MM.1S (cell line): ENCODE results near the gene ELK1.

Experiments used
- DNase-seq: peaks from one replicate; pipeline ENCODE4 v3.0.0-alpha.2; 2015
- H2AFZ ChIP-seq: fragments of 300-600 bp; sonication (generic); 2 replicates; pipeline ENCODE4 v1.6.0; 2016; ENCODE audit warnings: antibody characterized with exemption, low read length
- H3F3A ChIP-seq: fragments of 300-600 bp; sonication (generic); 2 replicates; pipeline ENCODE4 v1.6.1; 2016; ENCODE audit warnings: mild to moderate bottlenecking, antibody characterized with exemption, low read length, moderate library complexity, mixed read lengths; ENCODE audit not compliant: insufficient read depth
- H3K27ac ChIP-seq: fragments of 300-600 bp; sonication (generic); 2 replicates; pipeline ENCODE4 v1.5.1; 2016; ENCODE audit warnings: mild to moderate bottlenecking, low read length
- H3K27me3 ChIP-seq: fragments of 300-600 bp; sonication (generic); replicated peaks from 2 replicates; pipeline ENCODE4 v1.6.0; 2016; ENCODE audit warnings: low read length; ENCODE audit not compliant: insufficient read depth
- H3K36me3 ChIP-seq: fragments of 300-600 bp; sonication (generic); replicated peaks from 2 replicates; pipeline ENCODE4 v1.6.1; 2016; ENCODE audit warnings: mild to moderate bottlenecking, low read length, mixed read lengths; ENCODE audit not compliant: insufficient read depth
- H3K4me1 ChIP-seq: fragments of 300-600 bp; sonication (generic); 2 replicates; pipeline ENCODE4 v1.6.1; 2016; ENCODE audit warnings: low read length, mixed read lengths
- H3K4me2 ChIP-seq: fragments of 300-600 bp; sonication (generic); 2 replicates; pipeline ENCODE4 v1.6.0; 2016; ENCODE audit warnings: low read depth, low read length
- H3K4me3 ChIP-seq: fragments of 300-600 bp; sonication (generic); 2 replicates; pipeline ENCODE4 v1.5.1; 2016; ENCODE audit warnings: low read length, mixed read lengths
- H3K79me2 ChIP-seq: fragments of 300-600 bp; sonication (generic); 2 replicates; pipeline ENCODE4 v1.6.1; 2016; ENCODE audit warnings: mixed run types, low read length, mixed read lengths
- H3K9ac ChIP-seq: fragments of 300-600 bp; sonication (generic); 2 replicates; pipeline ENCODE4 v1.6.1; 2016; ENCODE audit warnings: low read length, mixed read lengths
- H3K9me2 ChIP-seq: fragments of 300-600 bp; sonication (generic); replicated peaks from 2 replicates; pipeline ENCODE4 v1.6.1; 2016; ENCODE audit warnings: mild to moderate bottlenecking, low read length, mixed read lengths; ENCODE audit not compliant: insufficient read depth
- H3K9me3 ChIP-seq: fragments of 300-600 bp; sonication (generic); replicated peaks from 2 replicates; pipeline ENCODE4 v1.6.1; 2016; ENCODE audit warnings: mild to moderate bottlenecking, low read length, mixed read lengths; ENCODE audit not compliant: insufficient read depth
- H4K20me1 ChIP-seq: fragments of 300-600 bp; sonication (generic); 2 replicates; pipeline ENCODE4 v1.6.1; 2016; ENCODE audit warnings: mild to moderate bottlenecking, low read length, moderate library complexity, mixed read lengths; ENCODE audit not compliant: insufficient read depth
- EZH2 ChIP-seq: fragments of 300-600 bp; sonication (generic); optimal IDR thresholded peaks from 2 replicates; pipeline ENCODE3; 2017; ENCODE audit warnings: low read depth, mild to moderate bottlenecking, antibody characterized with exemption, low read length, mixed read lengths
- EZH2phosphoT487 ChIP-seq: fragments of 300-600 bp; sonication (generic); IDR thresholded peaks from 2 replicates; pipeline ENCODE4 v1.6.1; 2018; ENCODE audit warnings: antibody characterized with exemption, low read length
- TF ChIP-seq, protein P1 (sequence below): fragments of 300-600 bp; sonication (generic); IDR thresholded peaks from 2 replicates; pipeline ENCODE4 v1.5.1; 2016; ENCODE audit warnings: antibody characterized with exemption, low read length, mixed read lengths

The ELK1 gene

DNA sequence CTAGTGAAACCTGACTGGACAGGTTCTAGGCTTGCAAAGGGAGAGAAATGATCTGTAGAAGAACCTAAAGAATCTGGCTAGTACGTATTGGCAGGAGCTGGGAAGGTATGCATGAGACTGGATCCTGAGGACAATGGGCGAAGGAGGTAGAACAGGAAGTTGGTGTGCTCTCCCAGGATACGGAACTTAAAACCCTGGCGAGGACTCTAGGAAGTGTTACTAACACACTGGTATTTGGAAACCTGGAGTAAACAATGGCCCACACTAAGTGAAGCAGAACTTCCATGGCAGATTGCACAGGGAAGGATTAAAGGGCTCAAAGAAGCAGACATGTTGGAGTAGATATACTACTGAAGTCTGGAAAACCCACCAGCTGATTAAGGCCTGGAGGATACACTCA lies 39.9 kb downstream of the ELK1 start:
- Histone ChIP-seq H3K4me3 (no peak overlapping the region), H3K36me3 (no peaks in the 10 kb centered on the region), H3K79me2 (no peaks in the 10 kb centered on the region), H3K9me2 (no peaks in the 10 kb centered on the region), H4K20me1 (no peaks in the 10 kb centered on the region), H3K27ac (no peak overlapping the region), H3K4me2 (no peak overlapping the region), H3F3A (no peaks in the 10 kb centered on the region), H3K27me3 (no peaks in the 10 kb centered on the region), H3K4me1 (no peaks in the 10 kb centered on the region), H3K9me3 (no peaks in the 10 kb centered on the region), H2AFZ (no peak overlapping the region), H3K9ac (no peak overlapping the region)
- no peak for TF ChIP-seq EZH2phosphoT487
- no peak for TF ChIP-seq EZH2
- TF ChIP-seq, protein P1, sequence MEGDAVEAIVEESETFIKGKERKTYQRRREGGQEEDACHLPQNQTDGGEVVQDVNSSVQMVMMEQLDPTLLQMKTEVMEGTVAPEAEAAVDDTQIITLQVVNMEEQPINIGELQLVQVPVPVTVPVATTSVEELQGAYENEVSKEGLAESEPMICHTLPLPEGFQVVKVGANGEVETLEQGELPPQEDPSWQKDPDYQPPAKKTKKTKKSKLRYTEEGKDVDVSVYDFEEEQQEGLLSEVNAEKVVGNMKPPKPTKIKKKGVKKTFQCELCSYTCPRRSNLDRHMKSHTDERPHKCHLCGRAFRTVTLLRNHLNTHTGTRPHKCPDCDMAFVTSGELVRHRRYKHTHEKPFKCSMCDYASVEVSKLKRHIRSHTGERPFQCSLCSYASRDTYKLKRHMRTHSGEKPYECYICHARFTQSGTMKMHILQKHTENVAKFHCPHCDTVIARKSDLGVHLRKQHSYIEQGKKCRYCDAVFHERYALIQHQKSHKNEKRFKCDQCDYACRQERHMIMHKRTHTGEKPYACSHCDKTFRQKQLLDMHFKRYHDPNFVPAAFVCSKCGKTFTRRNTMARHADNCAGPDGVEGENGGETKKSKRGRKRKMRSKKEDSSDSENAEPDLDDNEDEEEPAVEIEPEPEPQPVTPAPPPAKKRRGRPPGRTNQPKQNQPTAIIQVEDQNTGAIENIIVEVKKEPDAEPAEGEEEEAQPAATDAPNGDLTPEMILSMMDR = no peak
- DNase-seq = no peak

DNA sequence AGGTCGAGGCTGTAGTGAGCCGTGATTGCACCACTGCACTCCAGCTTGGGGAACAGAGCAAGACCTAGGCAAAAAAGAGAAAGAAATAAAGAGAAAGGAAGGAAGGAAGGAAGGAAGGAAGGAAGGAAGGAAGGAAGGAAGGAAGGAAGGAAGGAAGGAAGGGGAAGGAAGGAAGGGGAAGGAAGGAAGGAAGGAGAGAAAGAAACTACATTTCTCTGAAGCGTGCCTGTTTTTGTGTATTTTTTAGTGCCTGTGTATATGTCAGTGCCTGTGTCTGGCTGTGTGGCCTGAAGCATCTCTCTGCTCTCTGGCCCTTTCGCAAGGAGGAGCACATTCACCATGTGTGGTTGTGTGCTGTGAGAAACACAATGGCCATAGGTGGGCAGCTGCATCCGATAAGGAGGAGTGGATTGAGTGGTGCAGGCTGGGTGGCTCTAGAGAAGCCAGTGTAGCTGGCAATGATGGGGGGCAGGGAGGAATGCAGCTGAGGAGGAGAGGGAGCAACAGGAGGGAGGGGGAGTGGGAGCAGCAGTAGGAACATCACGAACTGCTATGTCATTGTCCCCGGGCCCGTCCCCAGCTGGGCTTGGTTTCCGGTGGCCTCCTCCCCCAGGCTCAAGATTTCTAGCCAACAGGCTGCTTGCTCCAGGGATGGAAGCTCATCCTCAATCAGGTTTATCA lies 42.1 kb downstream of the ELK1 start:
- Histone ChIP-seq H3K9ac (no peak overlapping the region), H3K36me3 (no peaks in the 10 kb centered on the region), H3K4me2 (no peak overlapping the region), H3K9me2 (no peaks in the 10 kb centered on the region), H3F3A (no peaks in the 10 kb centered on the region), H3K4me1 (no peaks in the 10 kb centered on the region), H4K20me1 (no peaks in the 10 kb centered on the region), H2AFZ (no peak overlapping the region), H3K9me3 (no peaks in the 10 kb centered on the region), H3K4me3 (no peak overlapping the region), H3K27ac (no peak overlapping the region), H3K79me2 (no peaks in the 10 kb centered on the region), H3K27me3 (no peaks in the 10 kb centered on the region)
- TF ChIP-seq, protein P1 = no peak
- no peak for TF ChIP-seq EZH2phosphoT487
- no peak for TF ChIP-seq EZH2
- DNase-seq = no peak

DNA sequence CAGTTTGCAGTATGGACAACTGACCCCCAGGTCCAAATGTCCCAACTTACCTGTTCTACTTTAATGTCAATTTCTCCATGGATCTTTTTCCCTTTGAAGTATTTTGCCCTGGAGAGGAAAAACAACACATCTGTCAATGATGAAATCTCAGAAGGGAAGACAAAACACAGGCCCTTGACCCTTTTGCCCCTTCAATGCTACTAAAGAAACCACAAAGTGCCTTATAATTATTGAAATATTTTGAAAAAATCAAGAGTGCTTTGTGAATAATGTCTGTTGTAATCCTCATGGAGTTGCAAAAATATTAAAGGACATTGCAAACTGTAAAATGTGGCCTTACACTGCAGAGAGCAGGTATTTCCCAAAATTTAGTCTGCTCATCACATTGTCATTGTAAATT lies 43.3 kb downstream of the ELK1 start:
- no peaks in the 10 kb centered on the region for H3K79me2 ChIP-seq
- no peak overlapping the region for H3K9ac ChIP-seq
- no peaks in the 10 kb centered on the region for H3K4me1 ChIP-seq
- H3K27ac ChIP-seq = no peak overlapping the region
- TF ChIP-seq EZH2 = no peak
- no peak for TF ChIP-seq EZH2phosphoT487
- TF ChIP-seq, protein P1 = no peak
- no peaks in the 10 kb centered on the region for H3F3A ChIP-seq
- no peak overlapping the region for H3K4me2 ChIP-seq
- no peak overlapping the region for H3K4me3 ChIP-seq
- H3K9me2 ChIP-seq = no peaks in the 10 kb centered on the region
- no peaks in the 10 kb centered on the region for H3K9me3 ChIP-seq
- H2AFZ ChIP-seq = no peak overlapping the region
- no peaks in the 10 kb centered on the region for H3K27me3 ChIP-seq
- H3K36me3 ChIP-seq = no peaks in the 10 kb centered on the region
- no peaks in the 10 kb centered on the region for H4K20me1 ChIP-seq
- no peak for DNase-seq
